Parathyroid adenoma (tissue), 2 donors: ENCODE measurements around the gene FAM153A.
"Not testable (repeated sequence)": the region's sequence is repeated elsewhere in the genome, so short reads cannot be mapped to it uniquely, and the experiment has no call there.

Experiments used
- H2AFZ ChIP-seq: fragments of 300-600 bp; sonication (generic); one replicate; pipeline ENCODE4 v1.7.0; 2017; ENCODE audit warnings: antibody characterized with exemption, mild to moderate bottlenecking
- H3K27ac ChIP-seq: fragments of 300-600 bp; sonication (generic); one replicate; pipeline ENCODE4 v1.7.0; 2017
- H3K27me3 ChIP-seq: fragments of 300-600 bp; sonication (generic); one replicate; pipeline ENCODE4 v1.7.0; 2017; ENCODE audit warnings: low read length; ENCODE audit not compliant: control insufficient read depth, insufficient read depth
- H3K36me3 ChIP-seq: fragments of 300-600 bp; sonication (generic); one replicate; pipeline ENCODE4 v1.7.0; 2017; ENCODE audit warnings: low read length; ENCODE audit not compliant: control insufficient read depth, insufficient read depth
- H3K4me1 ChIP-seq: fragments of 300-600 bp; sonication (generic); one replicate; pipeline ENCODE4 v1.7.0; 2017; ENCODE audit warnings: control low read depth
- H3K4me2 ChIP-seq: fragments of 300-600 bp; sonication (generic); one replicate; pipeline ENCODE4 v1.7.0; 2017; ENCODE audit warnings: low read length
- H3K4me3 ChIP-seq: fragments of 300-600 bp; sonication (generic); one replicate; pipeline ENCODE4 v1.7.0; 2017; ENCODE audit warnings: low read depth, low read length
- H3K79me2 ChIP-seq: fragments of 300-600 bp; sonication (generic); one replicate; pipeline ENCODE4 v1.7.0; 2017; ENCODE audit warnings: control low read depth
- H3K9ac ChIP-seq: fragments of 300-600 bp; sonication (generic); one replicate; pipeline ENCODE4 v1.7.0; 2017; ENCODE audit warnings: mild to moderate bottlenecking
- H3K9me3 ChIP-seq: fragments of 300-600 bp; sonication (generic); one replicate; pipeline ENCODE4 v1.7.0; 2017; ENCODE audit warnings: low read length; ENCODE audit not compliant: control insufficient read depth
- donor health status: primary hyperparathyroidism.

FAM153A gene

DNA sequence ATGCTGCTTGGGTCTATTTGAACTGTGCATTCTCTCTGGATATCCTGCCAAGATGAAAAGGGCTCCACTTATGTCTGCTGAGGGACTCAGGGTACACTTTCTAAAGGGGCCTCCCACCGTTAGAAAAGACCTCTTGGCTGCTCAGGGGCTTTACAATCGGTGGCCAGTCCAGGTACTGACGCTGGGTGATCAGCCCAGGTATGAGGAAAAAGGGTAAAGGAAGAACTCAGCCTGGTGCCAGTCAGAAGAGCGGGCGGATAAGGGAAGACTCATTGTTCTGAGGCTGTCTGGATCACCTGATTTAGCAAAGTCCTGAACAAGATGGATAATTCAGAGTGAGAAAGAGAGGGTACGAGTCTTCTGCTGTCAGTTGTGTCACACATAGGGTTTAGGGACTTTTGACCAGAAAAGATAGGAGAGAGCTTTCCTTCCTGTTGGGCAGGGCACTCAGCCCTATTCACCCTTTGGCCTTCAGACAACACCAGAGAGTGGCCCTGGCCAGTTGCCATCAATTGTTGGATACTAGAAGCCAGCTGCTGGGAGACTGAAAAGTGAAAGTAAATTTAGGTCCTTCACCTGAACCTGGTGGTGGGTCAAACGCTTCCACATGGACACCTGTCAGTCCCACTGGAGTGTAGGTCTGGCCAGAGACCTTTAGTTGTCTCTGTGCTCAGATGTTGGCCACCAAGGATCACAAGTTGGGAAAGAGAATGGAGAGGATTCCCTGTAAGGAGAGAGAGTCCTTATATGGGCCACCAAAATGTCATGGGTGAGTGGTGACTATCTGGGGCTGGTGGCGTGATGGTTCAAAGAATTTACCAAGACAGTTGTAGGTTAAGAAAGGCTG is 88.8 kb downstream of the FAM153A start:
- H3K4me1 ChIP-seq, H3K4me2 ChIP-seq, H3K9me3 ChIP-seq, H3K27ac ChIP-seq, H3K4me3 ChIP-seq, H2AFZ ChIP-seq, H3K9ac ChIP-seq, H3K36me3 ChIP-seq, H3K27me3 ChIP-seq, H3K79me2 ChIP-seq: not testable (repeated sequence)

GRCh38 chr5:177692969-177693368 is 89.7 kb downstream of the FAM153A start:
- H3K4me3 ChIP-seq, H3K27me3 ChIP-seq, H3K27ac ChIP-seq, H3K9me3 ChIP-seq, H3K4me1 ChIP-seq, H2AFZ ChIP-seq, H3K9ac ChIP-seq, H3K79me2 ChIP-seq, H3K36me3 ChIP-seq, H3K4me2 ChIP-seq: not testable (repeated sequence)

- H2AFZ ChIP-seq, H3K4me1 ChIP-seq, H3K27ac ChIP-seq, H3K9me3 ChIP-seq, H3K36me3 ChIP-seq, H3K79me2 ChIP-seq, H3K4me3 ChIP-seq, H3K27me3 ChIP-seq, H3K9ac ChIP-seq, H3K4me2 ChIP-seq: not testable (repeated sequence)
Observed at GRCh38 chr5:177692507-177692906, 90.2 kb downstream of the FAM153A start.

DNA sequence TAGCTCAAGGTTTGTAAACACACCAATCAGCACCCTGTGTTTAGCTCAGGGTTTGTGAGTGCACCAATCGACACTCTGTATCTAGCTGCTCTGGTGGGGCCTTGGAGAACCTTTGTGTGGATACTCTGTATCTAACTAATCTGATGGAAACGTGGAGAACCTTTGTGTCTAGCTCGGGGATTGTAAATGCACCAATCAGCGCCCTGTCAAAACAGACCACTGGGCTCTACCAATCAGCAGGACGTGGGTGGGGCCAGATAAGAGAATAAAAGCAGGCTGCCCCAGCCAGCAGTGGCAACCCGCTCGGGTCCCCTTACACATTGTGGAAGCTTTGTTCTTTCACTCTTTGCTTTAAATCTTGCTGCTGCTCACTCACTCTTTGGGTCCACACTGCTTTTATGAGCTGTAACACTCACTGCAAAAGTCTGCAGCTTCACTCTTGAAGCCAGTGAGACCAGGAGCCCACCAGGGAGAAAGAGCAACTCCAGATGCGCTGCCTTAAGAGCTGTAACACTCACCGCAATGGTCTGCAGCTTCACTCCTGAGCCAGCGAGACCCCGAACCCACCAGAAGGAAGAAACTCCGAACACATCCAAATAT is 93.6 kb downstream of the FAM153A start:
- not testable (repeated sequence) for H3K4me3 ChIP-seq, H3K4me1 ChIP-seq, H2AFZ ChIP-seq

GRCh38 chr5:177688091-177688490 is 94.6 kb downstream of the FAM153A start:
- H3K9me3 ChIP-seq, H3K4me1 ChIP-seq, H3K4me3 ChIP-seq, H3K9ac ChIP-seq, H2AFZ ChIP-seq, H3K79me2 ChIP-seq, H3K36me3 ChIP-seq, H3K27ac ChIP-seq, H3K4me2 ChIP-seq, H3K27me3 ChIP-seq: not testable (repeated sequence)

More for the DNA sequence above, 93.6 kb downstream of the FAM153A start:
- H3K27me3 ChIP-seq, H3K4me2 ChIP-seq, H3K36me3 ChIP-seq, H3K79me2 ChIP-seq, H3K27ac ChIP-seq, H3K9ac ChIP-seq, H3K9me3 ChIP-seq: not testable (repeated sequence)

GRCh38 chr5:177681920-177682319 is 100.8 kb downstream of the FAM153A start:
- not testable (repeated sequence) for H3K4me1 ChIP-seq, H3K79me2 ChIP-seq, H2AFZ ChIP-seq, H3K27me3 ChIP-seq, H3K9me3 ChIP-seq, H3K4me3 ChIP-seq, H3K9ac ChIP-seq, H3K36me3 ChIP-seq, H3K4me2 ChIP-seq, H3K27ac ChIP-seq
